Stimulated activated CD8-positive, alpha-beta memory T cell treated with anti-CD3 and anti-CD28 coated beads, Interleukin-12 subunit alpha, Interleukin-12 subunit beta, amount 100 ng/mL, for 1 hour (primary cell): ENCODE measurements around the gene NEK5.
A peak's percentile ranks its signal among the peaks of the same experiment; 100 is the strongest.
"Not testable (repeated sequence)": the region's sequence is repeated elsewhere in the genome, so short reads cannot be mapped to it uniquely, and the experiment has no call there.

Source experiments
- DNase-seq: peaks from one replicate; pipeline ENCODE4 v3.0.0-alpha.2; 2020; ENCODE audit warnings: low read depth

NEK5 gene

DNA sequence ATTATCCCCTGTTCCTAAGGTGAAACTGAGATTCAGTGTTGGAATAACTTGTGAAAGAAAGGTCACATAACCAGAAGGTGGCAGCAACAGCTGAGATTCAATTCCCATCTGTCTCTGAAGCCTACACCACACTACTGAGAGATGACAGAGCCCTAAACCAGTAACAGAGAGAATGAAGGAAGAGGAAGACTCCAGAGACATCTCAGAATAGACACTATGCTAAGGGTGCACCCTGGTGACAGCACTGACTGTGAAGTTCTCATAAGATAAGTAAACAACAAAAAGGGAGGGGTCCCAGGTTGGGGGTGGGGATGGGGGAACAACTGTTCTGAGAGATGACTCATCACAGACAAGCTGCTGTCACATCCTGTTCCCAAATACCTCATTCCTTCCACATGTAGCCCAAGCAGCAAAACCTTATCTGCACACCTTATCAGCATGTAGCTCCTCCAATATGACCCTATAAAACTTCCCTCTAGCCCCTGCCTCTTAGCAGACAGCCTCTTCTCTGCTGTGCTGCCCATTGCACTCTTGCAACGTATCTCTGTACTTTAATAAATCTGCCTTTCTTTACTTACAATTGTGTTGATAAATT is 57.8 kb downstream of the NEK5 start:
- DNase-seq: no peak

DNA sequence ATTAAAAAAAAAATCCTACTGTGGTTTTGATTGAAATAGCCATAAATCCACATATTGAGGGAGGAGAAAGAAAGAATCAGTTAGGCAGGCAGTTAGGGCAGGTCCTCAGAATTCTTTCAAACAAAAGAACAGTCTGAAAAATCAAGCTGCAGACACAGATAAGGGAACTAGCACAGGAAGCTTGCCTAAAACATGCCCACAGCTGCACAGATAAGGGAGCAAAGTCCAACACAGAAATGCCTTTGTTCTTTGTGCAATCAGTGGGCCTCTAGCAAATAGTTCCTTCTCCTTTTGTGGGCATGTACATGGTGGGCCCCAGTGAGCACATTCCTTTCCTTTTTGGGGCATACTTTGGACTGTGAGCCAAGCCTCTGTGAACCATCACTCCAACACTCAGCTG is 61.6 kb downstream of the NEK5 start:
- DNase-seq: no peak

DNA sequence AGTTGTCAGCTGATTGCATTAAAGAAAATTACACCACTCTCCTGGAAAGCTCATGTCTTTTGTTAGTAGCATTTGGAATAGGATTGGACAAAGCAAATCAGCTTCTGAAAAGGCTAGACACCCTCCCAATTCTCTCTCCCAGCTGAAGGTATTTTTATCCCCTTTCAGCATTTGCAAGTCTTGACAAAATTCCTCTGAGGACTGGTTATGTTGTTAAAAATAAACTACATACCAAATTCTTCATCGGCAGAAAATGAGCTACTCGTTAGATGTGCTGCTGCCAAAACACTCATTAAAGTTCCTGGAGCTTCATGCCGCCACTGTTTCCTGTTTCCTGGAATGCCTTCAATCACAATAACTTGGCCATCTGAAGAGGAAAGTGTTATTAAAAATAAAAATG is 67.3 kb downstream of the NEK5 start:
- no peak for DNase-seq

DNA sequence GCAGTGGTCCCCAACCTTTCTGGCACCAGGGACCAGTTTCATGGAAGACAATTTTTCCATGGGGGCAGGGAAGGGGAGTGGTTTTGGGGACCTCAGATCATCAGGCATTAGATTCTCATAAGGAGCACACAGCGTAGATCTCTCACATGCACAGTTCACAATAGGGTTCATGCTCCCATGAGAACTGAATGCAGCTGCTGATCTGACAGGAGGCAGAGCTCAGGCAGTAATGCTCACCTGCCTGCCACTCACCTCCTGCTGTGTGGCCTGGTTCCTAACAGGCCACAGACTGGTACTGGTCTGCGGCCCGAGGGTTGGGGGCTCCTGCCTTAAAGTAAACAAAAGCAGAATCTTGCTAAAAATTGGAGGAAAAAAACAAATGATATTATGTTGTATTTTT is 67.8 kb downstream of the NEK5 start:
- not testable (repeated sequence) for DNase-seq

DNA sequence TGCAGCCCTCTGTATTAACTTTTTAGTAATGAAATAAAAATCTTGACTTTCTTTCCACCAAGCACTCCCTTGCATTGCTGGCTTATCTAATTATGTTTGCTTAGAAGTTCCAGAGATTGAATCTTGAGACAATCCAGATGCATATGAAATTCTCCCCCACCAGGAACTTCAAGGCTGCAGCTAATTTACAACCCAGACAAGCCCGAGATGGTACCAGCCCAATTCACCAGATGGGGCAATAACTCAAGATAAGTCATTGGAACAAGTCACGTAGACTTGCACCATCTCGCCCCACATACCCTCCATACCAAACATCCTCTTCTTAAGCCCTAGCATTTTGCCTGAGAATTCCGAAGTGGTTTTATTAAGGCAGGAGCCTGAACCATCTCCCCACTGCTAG is 75.4 kb downstream of the NEK5 start:
- DNase-seq: no peak

DNA sequence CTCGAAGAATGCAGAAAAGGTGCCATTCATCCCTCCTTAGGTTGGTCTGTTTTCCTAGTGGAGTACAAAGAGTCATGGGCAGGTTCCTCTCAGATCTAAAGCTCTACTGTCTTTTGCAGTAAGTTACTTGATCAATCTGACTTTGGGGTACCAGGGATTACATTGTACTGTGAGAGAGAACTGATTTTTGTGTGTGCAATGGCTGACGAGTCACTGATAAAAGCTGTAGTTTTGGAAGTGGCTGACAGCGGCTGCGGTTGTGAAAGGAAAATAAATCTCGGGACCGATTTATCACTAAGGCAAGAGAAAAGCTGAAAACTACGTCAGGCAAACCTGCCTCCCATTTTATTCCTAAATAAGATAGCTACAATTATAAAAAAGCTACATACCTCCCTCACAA is 77.5 kb downstream of the NEK5 start:
- DNase-seq: no peak

DNA sequence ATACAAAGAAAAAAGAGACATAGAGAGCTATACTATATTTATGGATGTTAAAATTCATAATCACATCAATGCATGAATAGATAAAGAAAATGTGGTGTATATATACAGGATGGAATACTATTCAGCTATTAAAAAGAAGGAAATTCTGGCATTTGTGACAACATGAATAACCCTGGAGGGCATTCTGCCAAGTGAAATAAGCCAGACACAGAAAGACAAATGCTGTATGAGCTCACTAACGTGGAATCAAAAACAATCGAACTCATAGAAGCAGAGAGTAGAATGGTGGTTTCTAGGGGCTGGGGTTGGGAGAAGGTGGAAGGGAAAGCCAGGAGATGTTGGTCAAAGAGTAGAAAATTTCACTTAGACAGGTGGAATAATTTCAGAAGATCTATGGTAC is 80.4 kb downstream of the NEK5 start:
- no peak for DNase-seq

DNA sequence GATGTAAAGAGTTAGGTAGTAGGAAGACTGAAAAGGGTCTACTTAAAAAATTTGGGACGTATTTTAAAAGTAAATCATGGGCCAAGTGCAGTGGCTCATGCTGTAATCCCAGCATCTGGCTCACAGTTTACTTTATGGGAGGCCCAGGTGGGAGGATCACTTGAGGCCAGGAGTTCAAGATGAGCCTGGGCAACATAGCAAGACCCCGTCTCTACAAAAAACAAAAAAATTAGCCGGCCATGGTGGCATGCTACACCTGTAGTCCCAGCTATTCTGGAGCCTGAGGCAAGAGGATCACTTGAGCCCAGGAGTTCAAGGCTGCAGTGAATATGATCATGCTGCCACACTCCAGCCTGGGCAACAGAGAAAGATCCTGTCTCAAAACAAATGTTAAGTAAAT is 81.4 kb downstream of the NEK5 start:
- DNase-seq: no peak

DNA sequence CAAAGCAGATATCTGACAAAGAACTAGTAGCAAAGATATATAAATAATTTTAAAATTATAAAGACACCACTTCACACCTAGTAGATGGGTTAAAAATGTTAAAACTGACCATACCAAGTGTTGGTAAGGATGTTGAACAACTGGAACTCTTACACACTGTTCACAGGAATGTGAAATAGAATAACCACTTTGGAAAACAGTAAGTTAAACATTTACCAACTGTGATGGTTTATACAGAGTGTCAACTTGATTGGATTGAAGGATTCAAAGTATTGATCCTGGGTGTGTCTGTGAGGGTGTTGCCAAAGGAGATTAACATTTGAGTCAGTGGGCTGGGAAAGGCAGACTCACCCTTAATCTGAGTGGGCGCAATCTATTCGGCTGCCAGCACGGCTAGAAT is 85.2 kb downstream of the NEK5 start:
- DNase-seq: no peak

DNA sequence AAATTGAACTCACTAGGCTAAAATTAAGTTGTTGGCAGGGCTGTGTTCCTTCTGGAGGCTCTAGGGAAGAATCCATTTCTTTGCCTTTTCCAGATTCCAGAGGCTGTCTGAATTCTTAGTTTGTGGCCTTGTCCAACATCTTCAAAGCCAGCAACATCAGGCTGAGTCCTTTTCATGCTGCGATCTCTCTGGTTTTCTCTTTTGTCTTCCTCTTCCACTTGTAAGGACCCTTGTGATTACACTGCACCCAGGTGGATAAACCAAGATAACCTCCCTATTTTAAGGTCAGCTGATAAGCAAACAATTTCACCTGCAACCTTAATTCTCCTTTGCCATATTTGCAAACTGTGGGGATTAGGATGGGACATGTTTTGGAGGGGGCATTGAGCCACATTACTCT is 92.8 kb downstream of the NEK5 start:
- DNase-seq: no peak

DNA sequence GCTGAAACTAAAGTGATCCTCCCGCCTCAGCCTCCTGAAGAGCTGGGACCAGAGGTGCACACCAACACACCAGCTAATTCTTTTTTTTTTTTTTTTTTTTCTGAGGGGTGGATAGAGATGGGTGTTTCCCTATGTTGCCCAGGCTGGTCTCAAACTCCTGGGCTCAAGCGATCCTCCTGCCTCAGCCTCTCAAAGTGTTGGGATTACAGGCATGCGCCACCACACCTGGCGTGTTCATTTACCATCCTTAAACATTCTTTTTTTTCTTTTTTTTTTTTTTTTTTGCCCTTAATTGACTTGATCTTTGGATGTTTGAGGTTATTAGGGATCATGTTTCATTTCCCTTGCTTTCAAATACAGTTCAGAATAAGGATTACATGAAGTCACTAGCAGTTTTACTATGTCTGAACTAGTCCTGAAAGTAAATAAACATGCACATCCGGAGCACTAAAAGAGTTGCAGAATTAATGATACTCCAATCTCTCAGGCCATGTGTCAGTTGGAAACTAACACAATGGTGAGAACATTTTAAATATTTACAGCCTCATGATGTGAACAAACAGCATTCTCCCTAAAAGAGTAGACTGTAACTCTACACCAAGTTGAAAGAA is 94.2 kb downstream of the NEK5 start:
- DNase-seq: no peak

DNA sequence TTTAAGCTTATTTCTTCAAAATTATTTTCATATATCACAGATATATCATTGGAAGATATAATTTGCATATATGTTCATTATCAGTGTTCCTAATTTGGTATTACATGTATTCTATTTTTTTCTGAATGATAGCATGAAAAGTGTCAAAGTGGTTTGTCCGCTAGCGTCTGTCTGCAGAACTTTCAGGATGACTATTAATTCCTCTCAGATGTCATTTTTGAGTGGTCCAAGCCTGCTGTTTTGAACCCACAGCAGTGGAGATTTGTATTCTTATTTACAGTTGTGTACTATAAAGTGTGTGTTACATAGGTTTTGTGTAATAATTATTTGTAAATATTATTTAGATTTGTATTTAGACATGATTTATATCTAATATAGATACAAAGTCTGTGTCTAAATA is 95.8 kb downstream of the NEK5 start:
- no peak for DNase-seq

DNA sequence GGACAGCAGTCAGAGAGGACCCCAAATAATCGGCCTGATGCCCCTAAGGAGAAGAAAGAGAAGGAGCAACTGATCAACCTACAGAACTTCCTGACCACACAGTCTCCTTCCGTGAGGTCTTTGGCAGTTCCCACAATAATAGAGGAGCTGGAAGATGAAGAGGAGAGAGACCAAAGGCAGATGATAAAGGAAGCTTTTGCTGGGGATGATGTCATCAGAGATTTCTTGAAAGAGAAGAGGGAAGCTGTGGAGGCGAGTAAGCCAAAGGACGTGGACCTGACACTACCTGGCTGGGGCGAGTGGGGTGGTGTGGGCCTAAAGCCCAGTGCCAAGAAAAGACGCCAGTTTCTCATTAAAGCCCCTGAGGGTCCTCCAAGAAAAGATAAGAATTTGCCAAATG is 98.5 kb downstream of the NEK5 start:
- DNase-seq: not testable (repeated sequence)

DNA sequence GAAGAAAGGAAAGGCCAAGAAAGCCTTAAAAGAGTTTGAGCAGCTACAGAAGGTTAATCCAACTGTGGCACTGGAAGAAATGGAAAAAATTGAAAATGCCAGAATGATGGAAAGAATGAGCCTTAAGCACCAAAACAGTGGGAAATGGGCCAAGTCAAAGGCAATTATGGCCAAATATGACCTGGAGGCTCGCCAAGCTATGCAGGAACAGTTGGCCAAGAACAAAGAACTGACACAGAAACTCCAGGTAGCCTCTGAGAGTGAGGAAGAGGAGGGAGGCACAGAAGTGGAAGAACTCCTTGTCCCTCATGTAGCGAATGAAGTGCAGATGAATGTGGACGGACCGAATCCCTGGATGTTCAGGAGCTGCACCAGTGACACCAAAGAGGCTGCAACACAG is 99.3 kb downstream of the NEK5 start:
- DNase-seq: no peak

DNA sequence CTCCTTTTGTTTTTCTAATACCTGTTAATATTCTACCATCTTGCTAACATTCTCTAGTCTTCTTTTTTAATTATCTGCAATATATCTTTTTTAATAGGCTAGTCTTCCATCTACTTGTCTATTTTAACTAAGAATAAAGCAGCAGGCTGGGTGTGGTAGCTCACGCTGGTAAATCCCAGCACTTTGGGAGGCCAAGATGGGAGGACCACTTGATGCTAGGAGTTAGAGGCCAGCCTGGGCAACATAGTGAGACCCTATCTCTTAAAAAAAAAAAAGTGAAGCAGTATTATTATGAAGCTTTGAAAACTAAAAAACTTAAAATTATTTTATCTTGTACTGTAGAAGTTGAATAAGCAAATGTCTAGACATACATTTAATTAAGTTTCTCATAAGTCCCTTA is 101.0 kb downstream of the NEK5 start:
- DNase-seq: no peak

DNA sequence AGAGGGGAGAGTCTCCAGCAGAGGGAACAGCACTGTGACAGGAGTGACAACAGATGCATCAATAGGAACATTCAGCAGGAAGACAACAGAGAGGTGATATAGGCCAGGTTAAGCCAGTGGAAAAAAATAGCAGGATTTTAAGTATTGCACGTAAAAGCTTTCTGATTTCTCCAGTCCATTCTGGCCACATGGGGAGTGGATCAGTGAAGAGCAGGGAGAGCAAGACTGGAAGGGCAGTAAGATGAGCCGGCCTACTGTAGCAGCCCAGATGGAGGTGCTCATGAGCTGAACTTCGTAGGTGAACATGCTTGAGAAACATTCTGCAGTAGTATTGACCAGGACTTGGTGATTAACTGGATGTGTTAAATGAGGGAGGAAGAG is 102.6 kb downstream of the NEK5 start:
- DNase-seq: no peak

DNA sequence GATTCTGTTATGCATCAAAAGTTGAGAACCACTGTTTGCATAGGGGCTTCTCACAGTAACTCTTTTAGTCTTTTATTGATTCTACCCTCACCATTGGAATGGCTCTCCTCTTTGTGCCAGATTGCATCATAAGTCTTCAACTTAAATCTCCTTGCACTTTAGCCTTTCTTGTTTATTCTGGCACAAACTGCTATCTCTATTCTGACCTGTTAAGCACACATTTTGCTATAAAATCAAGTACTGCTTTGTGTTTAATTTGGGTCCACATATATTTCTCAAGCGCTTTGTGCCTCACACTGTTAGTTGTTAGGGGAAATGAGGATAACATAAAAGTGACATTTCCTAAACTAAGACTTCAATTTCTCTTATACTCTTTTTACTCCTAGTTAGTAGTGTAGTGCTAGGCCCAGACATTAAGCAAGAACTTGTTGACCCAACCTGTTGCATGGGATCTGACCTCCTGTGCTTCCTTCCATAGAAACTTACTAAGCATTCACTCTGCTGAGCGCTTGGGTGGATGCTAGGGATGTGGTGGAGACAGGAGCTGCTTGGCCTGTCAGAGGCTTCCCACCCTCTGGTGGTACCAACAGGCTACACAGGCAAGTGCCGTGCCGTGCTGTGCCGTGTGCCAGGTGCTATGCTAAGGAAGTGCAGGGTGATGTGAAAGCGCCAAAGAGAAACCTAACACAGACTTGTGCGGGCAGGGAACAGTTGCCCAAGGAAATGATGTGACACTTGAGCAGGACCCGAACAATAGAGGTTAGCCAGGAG is 103.2 kb downstream of the NEK5 start:
- no peak for DNase-seq

DNA sequence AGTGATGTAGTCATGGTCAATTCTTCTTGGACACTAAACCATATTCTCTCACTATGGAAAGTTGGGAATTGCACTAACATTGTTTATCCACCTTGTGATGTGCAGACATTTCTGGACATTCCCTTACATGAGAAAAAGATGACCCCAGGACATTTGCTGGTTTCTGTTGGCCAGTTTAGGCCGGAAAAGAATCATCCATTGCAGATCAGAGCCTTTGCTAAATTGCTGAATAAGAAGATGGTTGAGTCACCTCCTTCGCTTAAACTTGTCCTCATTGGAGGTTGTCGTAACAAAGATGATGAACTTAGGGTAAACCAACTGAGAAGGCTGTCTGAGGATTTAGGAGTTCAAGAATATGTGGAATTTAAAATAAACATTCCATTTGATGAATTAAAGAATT is 104.4 kb downstream of the NEK5 start, which contains the start of gene UTP14C:
Gene UTP14C, plus strand, starts transcription at position 211 of the 400 bp plus-strand sequence. CDS start 4,114 bp downstream, outside the sequence.
- no peak for DNase-seq

DNA sequence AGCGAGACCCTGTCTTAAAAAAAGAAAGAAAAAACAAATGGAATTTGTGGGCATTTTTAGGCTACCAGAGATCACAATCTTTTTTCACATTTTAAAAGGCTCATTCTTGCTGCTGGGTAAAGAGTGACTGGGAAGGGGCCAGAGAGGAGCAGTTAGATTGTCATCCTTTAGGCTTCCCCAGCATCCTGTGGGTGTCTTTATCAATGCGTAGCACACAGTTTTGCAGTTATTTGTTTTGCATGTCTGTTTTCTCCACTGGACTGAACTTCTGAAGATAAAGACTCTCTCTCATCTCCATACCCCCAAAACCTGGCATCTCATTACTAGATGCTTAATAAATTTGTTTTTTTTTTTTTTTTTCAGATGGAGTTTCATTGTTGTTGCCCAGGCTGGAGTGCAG is 106.5 kb downstream of the NEK5 start:
- no peak for DNase-seq

DNA sequence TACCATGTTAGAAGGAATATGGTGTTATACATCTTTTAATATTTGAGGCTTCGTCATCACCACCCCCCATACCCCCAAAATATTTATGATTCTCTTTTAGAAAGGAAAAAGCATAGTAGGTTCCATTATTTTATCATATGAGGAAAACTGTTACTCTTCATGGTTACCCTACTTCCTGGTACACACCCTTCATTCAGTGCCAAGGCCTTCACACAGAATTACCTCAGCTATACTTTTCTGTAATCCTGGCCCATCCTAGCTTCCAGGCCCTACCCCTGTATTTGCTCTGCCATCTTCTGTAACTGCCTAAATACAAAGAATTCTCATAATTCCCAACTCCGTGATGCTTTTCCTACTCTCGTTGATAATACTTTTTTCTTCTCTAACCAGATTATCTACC is 108.7 kb downstream of the NEK5 start:
- DNase-seq: no peak

DNA sequence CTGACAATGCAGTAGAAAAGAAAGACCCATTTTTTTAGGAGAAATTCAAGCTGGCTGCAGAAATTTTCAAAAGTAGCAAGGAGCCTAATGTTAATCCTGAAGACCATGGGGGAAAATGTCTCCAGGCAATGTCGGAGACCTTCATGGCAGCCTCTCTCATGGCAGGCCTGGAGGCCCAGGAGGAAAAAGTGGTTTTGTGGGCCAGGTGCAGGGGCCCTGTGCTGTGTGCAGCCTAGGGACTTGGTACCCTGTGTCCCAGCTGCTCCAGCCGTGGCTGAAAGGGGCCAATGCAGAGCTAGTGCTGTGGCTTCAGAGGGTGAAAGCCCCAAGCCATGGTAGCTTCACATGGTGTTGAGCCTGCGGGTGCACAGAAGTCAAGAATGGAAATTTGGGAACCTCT is 112.6 kb downstream of the NEK5 start:
- no peak for DNase-seq

DNA sequence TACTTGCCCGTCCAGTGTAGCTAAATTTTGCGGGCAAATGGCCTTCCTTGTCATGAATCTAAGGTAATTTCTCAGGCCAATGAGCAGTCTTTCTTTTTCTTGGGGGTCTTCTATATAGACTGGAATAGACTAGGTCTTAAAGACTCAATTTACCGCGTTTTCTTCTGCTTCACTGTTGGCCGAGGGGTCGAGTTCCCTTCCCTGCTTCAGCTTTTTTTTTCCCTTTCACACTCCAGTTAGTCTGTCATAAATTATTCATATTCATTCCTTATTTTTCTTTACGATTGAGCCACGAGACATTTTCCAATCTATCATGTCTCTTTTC is 116.4 kb downstream of the NEK5 start:
- DNase-seq: no peak

DNA sequence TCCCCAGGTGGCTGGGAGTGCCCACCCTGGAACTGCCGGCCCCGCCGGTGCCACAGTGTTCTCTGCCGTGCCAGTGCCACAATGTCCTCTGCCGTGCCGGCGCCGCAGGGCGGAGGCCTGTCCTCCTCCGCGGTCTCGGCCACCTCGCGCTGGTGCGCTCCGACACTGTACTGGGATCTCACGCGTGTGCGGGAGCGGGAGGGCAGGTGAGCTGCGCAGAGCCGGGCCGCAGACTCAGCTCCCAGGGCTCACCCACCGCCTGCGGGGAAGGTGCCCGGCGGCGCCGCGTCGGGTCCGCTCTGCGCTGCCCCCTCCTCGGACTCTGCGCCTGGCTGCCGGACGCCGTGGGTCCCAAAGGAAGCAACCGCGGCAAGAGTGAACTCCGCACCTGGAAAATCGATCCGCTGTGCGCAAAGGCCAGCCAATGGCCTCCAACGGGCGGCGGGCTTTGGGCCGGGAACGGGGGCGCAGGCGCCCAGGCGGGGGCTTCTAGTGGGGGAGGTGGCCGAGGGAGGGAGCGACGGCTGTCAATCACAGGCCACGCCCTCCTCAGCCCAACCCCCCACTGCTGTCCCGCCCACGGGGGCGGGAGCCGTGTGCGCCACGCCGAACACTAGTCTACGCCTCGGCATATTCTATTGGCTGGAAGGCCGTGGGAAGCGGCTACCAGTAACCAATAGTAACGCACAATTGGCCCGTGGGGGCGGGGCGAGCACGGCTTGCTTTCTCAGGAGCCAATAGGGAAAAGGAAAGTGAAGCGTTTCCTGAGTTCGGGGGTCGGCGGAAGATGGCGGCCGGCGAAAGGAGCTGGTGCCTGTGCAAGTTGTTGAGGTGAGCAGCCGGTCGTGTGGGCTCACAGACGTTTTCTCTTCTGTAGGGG is 117.0 kb downstream of the NEK5 start, which contains the start of gene ALG11:
Gene ALG11, plus strand, starts transcription at position 767 of the 880 bp plus-strand sequence. Its CDS starts 21 bp downstream, at position 788.
- DNase-seq: peak; percentile 100
